ENCODE results near the gene HAUS2.

Gene HAUS2

DNA sequence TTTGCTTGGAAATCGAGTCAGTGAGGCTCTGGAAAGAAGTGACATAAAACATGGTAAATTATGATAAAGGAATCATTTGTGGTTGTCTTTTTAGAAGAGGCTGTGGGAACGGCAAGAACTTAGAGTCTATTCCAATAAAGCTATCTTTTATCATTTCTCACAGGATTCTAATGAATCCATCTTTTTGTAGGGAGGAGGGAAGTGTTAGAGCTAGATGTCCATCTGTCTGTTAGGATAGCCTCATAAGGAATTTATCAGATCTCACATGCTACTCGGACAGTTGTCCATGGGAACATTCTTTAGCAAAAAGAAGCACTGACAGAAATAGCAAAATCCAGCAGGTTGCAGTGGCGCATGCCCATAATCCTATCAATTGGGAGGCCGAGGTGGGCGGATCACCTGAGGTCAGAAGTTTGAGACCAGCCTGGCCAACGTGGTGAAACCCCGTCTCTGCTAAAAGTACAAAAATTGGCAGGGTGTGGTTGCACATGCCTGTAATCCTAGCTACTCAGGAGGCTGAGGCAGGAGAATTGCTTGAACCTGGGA is 63.8 kb downstream of the HAUS2 start:
- peaks cover 18% of the 10 kb centered on the region for H3K4me1 ChIP-seq (ENCODE audit: insufficient read depth, low read length)
- H3K79me2 ChIP-seq (ENCODE audit: insufficient read depth, low read length) = no peaks in the 10 kb centered on the region
- ATAC-seq (ENCODE audit: insufficient read depth, low read depth) (no peak), DNase-seq (no peak)
- no peak overlapping the region for H3K9ac ChIP-seq (ENCODE audit: low read depth, low read length)
- no peak overlapping the region for H3K4me3 ChIP-seq (ENCODE audit: low read depth in 1 of 2, low read length in 2 of 2)
- H2AFZ ChIP-seq (ENCODE audit: low read depth, low read length) = no peak overlapping the region
- H3K27ac ChIP-seq (ENCODE audit: low read length) = no peak overlapping the region
- no peak for TF ChIP-seq EZH2 (IDR thresholded peaks at IDR 0.05; ENCODE audit: borderline replicate concordance, low read depth, low read length, severe bottlenecking)
- TF ChIP-seq, protein P1, sequence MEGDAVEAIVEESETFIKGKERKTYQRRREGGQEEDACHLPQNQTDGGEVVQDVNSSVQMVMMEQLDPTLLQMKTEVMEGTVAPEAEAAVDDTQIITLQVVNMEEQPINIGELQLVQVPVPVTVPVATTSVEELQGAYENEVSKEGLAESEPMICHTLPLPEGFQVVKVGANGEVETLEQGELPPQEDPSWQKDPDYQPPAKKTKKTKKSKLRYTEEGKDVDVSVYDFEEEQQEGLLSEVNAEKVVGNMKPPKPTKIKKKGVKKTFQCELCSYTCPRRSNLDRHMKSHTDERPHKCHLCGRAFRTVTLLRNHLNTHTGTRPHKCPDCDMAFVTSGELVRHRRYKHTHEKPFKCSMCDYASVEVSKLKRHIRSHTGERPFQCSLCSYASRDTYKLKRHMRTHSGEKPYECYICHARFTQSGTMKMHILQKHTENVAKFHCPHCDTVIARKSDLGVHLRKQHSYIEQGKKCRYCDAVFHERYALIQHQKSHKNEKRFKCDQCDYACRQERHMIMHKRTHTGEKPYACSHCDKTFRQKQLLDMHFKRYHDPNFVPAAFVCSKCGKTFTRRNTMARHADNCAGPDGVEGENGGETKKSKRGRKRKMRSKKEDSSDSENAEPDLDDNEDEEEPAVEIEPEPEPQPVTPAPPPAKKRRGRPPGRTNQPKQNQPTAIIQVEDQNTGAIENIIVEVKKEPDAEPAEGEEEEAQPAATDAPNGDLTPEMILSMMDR (IDR thresholded peaks at IDR 0.05; ENCODE audit: borderline replicate concordance, extremely low read depth, low read length, poor library complexity, severe bottlenecking) = no peak
- H3K4me2 ChIP-seq (ENCODE audit: insufficient read depth, low read length) = no peak overlapping the region
- H3K36me3 ChIP-seq (ENCODE audit: insufficient read depth, low read length) = no peaks in the 10 kb centered on the region
- peaks cover 9% of the 10 kb centered on the region; the same call in 1 of the 2 replicates for H4K20me1 ChIP-seq (ENCODE audit: insufficient read depth, low read length)
- no peaks in the 10 kb centered on the region for H3K27me3 ChIP-seq (ENCODE audit: insufficient read depth, low read length, poor library complexity)
- no peaks in the 10 kb centered on the region for H3K9me3 ChIP-seq (ENCODE audit: insufficient read depth, low read length, severe bottlenecking)

DNA sequence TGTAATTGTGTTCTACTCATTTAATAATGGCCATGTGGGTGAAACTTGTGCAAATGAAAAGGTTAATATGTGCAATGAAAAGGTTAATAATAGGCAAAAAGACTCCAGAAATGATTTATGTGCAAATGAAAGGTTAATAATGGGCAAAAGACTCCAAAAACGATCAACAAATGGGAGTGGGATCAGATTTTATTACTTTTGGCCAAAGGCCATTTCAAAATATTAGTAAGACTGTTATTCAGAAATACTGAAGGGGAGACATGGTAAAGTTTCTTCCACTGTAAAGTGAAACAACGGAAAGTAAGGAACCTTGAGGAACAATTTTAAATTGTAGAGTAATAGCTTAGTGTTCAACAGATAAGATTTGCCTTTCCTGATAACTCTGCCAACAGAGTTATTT is 67.5 kb downstream of the HAUS2 start:
- TF ChIP-seq, protein P1 (IDR thresholded peaks at IDR 0.05; ENCODE audit: borderline replicate concordance, extremely low read depth, low read length, poor library complexity, severe bottlenecking) = no peak
- TF ChIP-seq EZH2 (IDR thresholded peaks at IDR 0.05; ENCODE audit: borderline replicate concordance, low read depth, low read length, severe bottlenecking) = no peak
- Histone ChIP-seq H3K79me2 (ENCODE audit: insufficient read depth, low read length) (no peaks in the 10 kb centered on the region), H3K36me3 (ENCODE audit: insufficient read depth, low read length) (no peaks in the 10 kb centered on the region), H3K9ac (ENCODE audit: low read depth, low read length) (no peak overlapping the region), H2AFZ (ENCODE audit: low read depth, low read length) (no peak overlapping the region), H3K27ac (ENCODE audit: low read length) (no peak overlapping the region), H3K4me3 (ENCODE audit: low read depth in 1 of 2, low read length in 2 of 2) (no peak overlapping the region), H3K4me2 (ENCODE audit: insufficient read depth, low read length) (no peak overlapping the region), H3K4me1 (ENCODE audit: insufficient read depth, low read length) (no peaks in the 10 kb centered on the region), H4K20me1 (ENCODE audit: insufficient read depth, low read length) (no peaks in the 10 kb centered on the region), H3K9me3 (ENCODE audit: insufficient read depth, low read length, severe bottlenecking) (no peaks in the 10 kb centered on the region), H3K27me3 (ENCODE audit: insufficient read depth, low read length, poor library complexity) (no peaks in the 10 kb centered on the region)
- DNase-seq = no peak
- no peak for ATAC-seq (ENCODE audit: insufficient read depth, low read depth)
